Right atrium auricular region (tissue), 2 donors: ENCODE results near the gene STAT6. TPM values are rescaled to one million over a fixed set of nuclear protein-coding genes. Genes with fewer than 3 reads are reported as not detected.
A peak's percentile ranks its signal among the peaks of the same experiment; 100 is the strongest.

Experiments
- DNase-seq: peaks from one replicate; pipeline ENCODE4 v3.0.0-alpha.2; 2019; ENCODE audit warnings: low spot score
- H3K27ac ChIP-seq, 2 donors: fragments of 200-600 bp; sonication (generic); 1 replicate in 1 of 2; 2 replicates in 1 of 2; pipeline ENCODE4 v1.5.1; 2016 to 2019
- H3K27me3 ChIP-seq, 2 donors: fragments of 200-600 bp; sonication (generic); one replicate each; pipeline versions ENCODE4 v1.5.1 to v1.6.0; 2017 to 2019
- H3K36me3 ChIP-seq: fragments of 200-600 bp; sonication (generic); one replicate; pipeline ENCODE4 v1.5.1; 2016
- H3K4me1 ChIP-seq, 2 donors: fragments of 200-600 bp; sonication (generic); one replicate each; pipeline versions ENCODE4 v1.5.1 to v1.6.0; 2017 to 2019
- H3K4me3 ChIP-seq, 2 donors: fragments of 200-600 bp; sonication (generic); 1 replicate in 1 of 2; 2 replicates in 1 of 2; pipeline ENCODE4 v1.5.1; 2017 to 2019; ENCODE audit warnings: mild to moderate bottlenecking in 1 of 2, moderate library complexity in 1 of 2
- H3K9me3 ChIP-seq, 2 donors: fragments of 200-600 bp; sonication (generic); one replicate each; pipeline ENCODE4 v1.5.1; 2019
- CTCF ChIP-seq, 2 donors: fragments of 200-600 bp; sonication (generic); IDR thresholded peaks; one replicate each; pipeline ENCODE4 v1.5.1; 2019; ENCODE audit warnings: antibody characterized with exemption in 2 of 2
- total RNA-seq, 2 donors: library from RNA; depleted of rRNA; stranded (reverse); fragments of >200 nt; gene quantifications; one replicate each; pipeline ENCODE4 v1.1.0, GENCODE V29; 2016

Gene STAT6
- total RNA-seq, 2 donors from 2014 or later = 34.3 to 64.3 TPM

- Histone ChIP-seq H3K36me3 (peaks cover 38% of the 10 kb centered on the region), H3K4me1 (peaks cover 0 to 84% of the 10 kb centered on the region in 2 donors), H3K4me3 (no peak overlapping the region), H3K27me3 (no peaks in the 10 kb centered on the region), H3K9me3 (no peaks in the 10 kb centered on the region), H3K27ac (peak overlapping the region; percentile 72 to 87)
- TF ChIP-seq CTCF (IDR thresholded peaks at IDR 0.05) = no peak
- peak; percentile 84 for DNase-seq
These were observed 37.5 kb upstream of the STAT6 start for GRCh38 chr12:57148469-57149244.

DNA sequence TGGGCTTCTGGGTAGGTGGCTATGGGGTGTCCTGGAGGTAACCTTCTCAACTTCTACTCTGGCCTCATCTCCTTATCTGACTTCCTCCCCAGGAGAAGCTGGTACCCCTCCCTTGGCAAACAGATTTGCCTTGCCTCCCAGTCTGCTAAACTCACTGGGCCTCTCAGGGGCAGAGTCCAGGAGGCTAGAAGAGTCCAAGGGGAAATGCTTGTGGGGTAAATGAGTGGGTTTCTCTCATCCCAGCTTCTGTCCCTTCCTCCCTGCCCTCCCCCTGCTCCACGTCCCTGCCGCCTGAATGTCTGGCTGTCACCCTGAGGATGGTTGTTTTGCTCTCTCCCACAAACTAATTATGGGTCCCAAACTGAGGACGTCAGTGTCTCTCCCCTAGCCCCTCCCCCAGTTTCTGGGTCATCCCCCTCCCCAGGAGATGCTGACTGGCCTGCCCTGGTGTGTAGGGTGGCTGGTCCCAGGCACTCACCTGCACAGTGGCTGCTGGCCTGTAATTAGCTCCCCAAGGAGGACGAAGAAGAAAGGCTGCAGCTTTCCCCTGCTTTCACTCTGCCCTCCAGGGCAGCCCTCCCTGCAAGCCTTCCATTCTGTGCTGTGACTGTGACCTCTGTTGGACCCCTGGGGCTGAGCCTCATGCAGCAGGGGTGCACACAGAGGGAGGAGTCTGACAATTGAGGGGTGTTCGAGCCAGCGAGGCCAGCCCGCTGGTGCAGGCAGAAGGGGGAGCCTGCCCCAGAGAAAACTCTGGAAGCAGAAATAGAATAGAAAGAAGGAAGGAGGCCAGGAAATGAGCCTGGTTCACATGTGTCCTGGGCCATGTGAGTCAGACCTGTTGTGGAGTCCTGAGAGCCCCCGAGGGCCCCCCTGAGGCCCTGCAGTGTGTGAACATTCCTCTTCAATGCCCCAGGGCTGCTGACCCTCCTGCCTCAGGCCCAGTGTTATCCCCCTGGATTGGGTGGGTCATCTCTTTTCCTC is 36.1 kb upstream of the STAT6 start, which contains the start of gene LRP1-AS:
Gene LRP1-AS (minus strand): TSS at position 659 of the 984 bp plus-strand sequence.
- TF ChIP-seq CTCF (IDR thresholded peaks at IDR 0.05) = no peak
- Histone ChIP-seq H3K27ac (peak within 1 kb of the TSS; percentile 72 to 87), H3K9me3 (no peaks in the 10 kb centered on the region), H3K27me3 (no peaks in the 10 kb centered on the region), H3K36me3 (peaks cover 52% of the 10 kb centered on the region), H3K4me3 (no peak within 1 kb of the TSS), H3K4me1 (peaks cover 0 to 82% of the 10 kb centered on the region in 2 donors)
- no peak for DNase-seq

- peaks cover 63% of the 10 kb centered on the region for H3K36me3 ChIP-seq
- TF ChIP-seq CTCF (IDR thresholded peaks at IDR 0.05) = no peak
- no peaks in the 10 kb centered on the region for H3K27me3 ChIP-seq
- no peak overlapping the region for H3K4me3 ChIP-seq
- no peaks in the 10 kb centered on the region for H3K9me3 ChIP-seq
- H3K27ac ChIP-seq = peak overlapping the region in 1 of 2 donors; percentile 87
- peaks cover 0 to 75% of the 10 kb centered on the region in 2 donors for H3K4me1 ChIP-seq
- no peak for DNase-seq
These were observed 34.9 kb upstream of the STAT6 start for GRCh38 chr12:57146092-57146491.

DNA sequence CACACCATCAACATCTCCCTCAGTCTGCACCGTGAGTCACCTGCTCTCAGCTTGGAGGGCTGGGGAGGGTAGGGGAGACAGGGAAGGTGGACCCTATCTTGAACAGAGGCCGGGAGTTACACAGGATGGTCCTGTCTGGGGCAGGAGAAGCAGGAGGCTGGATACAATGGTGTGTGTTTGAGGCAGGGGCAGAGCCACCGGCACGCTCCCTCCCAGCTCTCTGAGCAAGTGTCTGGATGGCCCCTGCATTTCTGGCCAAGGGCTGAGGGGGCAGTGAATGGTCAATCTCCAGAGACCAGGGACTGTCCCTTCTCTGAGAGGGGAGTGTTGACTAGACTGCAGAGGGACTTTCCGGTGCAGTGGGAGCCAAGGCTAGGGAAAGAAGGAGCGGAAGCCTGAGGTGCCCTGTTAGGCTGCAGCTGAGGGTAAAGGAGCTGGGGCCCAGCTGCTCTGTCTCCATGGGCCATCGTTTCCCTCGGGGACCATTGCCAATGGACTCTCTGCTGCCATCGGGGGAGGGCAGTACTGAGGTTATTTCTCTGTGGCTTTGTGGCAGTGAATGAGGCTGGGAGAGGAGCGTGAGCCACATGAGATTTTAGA is 34.4 kb upstream of the STAT6 start:
- no peak for DNase-seq
- Histone ChIP-seq H3K27ac (peak overlapping the region in 1 of 2 donors; percentile 87), H3K36me3 (peaks cover 69% of the 10 kb centered on the region), H3K4me1 (peaks cover 0 to 75% of the 10 kb centered on the region in 2 donors), H3K27me3 (no peaks in the 10 kb centered on the region), H3K4me3 (no peak overlapping the region), H3K9me3 (no peaks in the 10 kb centered on the region)
- TF ChIP-seq CTCF (IDR thresholded peaks at IDR 0.05) = no peak

GRCh38 chr12:57143454-57143853 is 32.3 kb upstream of the STAT6 start:
- Histone ChIP-seq H3K27me3 (no peaks in the 10 kb centered on the region), H3K4me1 (peaks cover 0 to 75% of the 10 kb centered on the region in 2 donors), H3K4me3 (no peak overlapping the region), H3K9me3 (no peaks in the 10 kb centered on the region), H3K36me3 (peaks cover 83% of the 10 kb centered on the region), H3K27ac (peak overlapping the region in 1 of 2 donors; percentile 48)
- TF ChIP-seq CTCF (IDR thresholded peaks at IDR 0.05) = no peak
- DNase-seq = no peak
